HEK293T (cell line): Measurements from ENCODE around the gene LCE7A.

Experiments used
- ARNT ChIP-seq: fragments of 450-650 bp; IDR thresholded peaks from 2 replicates; pipeline ENCODE4 v1.6.1; 2017; ENCODE audit warnings: mild to moderate bottlenecking
- BHLHE40 ChIP-seq: fragments of 450-650 bp; IDR thresholded peaks from 2 replicates; pipeline ENCODE4 v1.6.1; 2016; ENCODE audit warnings: mild to moderate bottlenecking, moderate library complexity, borderline replicate concordance
- CTBP1 ChIP-seq: fragments of 450-650 bp; IDR thresholded peaks from 2 replicates; pipeline ENCODE4 v1.6.1; 2016; ENCODE audit warnings: borderline replicate concordance
- FOXK2 ChIP-seq: fragments of 450-650 bp; IDR thresholded peaks from 2 replicates; pipeline ENCODE4 v1.6.1; 2016; ENCODE audit warnings: mild to moderate bottlenecking
- FOXM1 ChIP-seq: fragments of 450-650 bp; IDR thresholded peaks from 2 replicates; pipeline ENCODE4 v1.6.1; 2017; ENCODE audit warnings: mild to moderate bottlenecking, borderline replicate concordance
- HDGF ChIP-seq: fragments of 450-650 bp; IDR thresholded peaks from 2 replicates; pipeline ENCODE4 v1.6.1; 2017; ENCODE audit warnings: antibody characterized with exemption, borderline replicate concordance
- L3MBTL2 ChIP-seq: fragments of 450-650 bp; conservative IDR thresholded peaks from 2 replicates; pipeline ENCODE4 v1.6.1; 2016; ENCODE audit warnings: mild to moderate bottlenecking
- LEF1 ChIP-seq: fragments of 450-650 bp; IDR thresholded peaks from 2 replicates; pipeline ENCODE4 v1.6.1; 2017; ENCODE audit warnings: mild to moderate bottlenecking, borderline replicate concordance
- SP1 ChIP-seq: fragments of 450-650 bp; IDR thresholded peaks from 2 replicates; pipeline ENCODE4 v1.6.1; 2017
- SUZ12 ChIP-seq: fragments of 450-650 bp; IDR thresholded peaks from 2 replicates; pipeline ENCODE4 v1.6.1; 2016; ENCODE audit warnings: mild to moderate bottlenecking
- TARDBP ChIP-seq: fragments of 450-650 bp; IDR thresholded peaks from 2 replicates; pipeline ENCODE4 v1.6.1; 2016
- ZNF384 ChIP-seq: fragments of 450-650 bp; IDR thresholded peaks from 2 replicates; pipeline ENCODE4 v1.6.1; 2016
- TF ChIP-seq, protein P1 (sequence below): fragments of 450-650 bp; IDR thresholded peaks from 2 replicates; pipeline ENCODE4 v1.6.1; 2016

DNA sequence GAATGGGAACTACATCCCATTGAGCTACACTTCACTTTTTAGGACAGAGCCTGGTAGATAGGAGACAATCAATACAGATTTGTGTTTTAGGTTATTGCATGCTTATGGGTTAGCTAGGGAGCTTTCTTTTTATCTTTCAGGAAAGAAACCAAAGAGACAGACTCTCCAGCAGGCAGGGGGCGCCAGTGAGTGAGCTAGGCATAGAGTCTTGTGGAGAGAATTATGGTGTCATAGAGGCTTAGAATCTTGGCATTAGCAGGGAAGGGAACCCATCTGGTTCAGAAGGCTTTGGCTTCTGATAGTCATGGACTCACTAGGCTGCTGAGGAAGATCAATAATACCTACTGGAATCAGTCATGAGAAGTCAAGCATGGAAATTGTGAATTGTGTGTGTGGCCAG lies 18.2 kb downstream of the LCE7A start, which contains the start of gene SMCP:
- TF ChIP-seq SUZ12: no peak
- no peak for TF ChIP-seq TARDBP
- TF ChIP-seq BHLHE40: no peak
- no peak for TF ChIP-seq SP1
- no peak for TF ChIP-seq FOXM1
- TF ChIP-seq FOXK2: no peak
- no peak for TF ChIP-seq ARNT
- TF ChIP-seq, protein P1, sequence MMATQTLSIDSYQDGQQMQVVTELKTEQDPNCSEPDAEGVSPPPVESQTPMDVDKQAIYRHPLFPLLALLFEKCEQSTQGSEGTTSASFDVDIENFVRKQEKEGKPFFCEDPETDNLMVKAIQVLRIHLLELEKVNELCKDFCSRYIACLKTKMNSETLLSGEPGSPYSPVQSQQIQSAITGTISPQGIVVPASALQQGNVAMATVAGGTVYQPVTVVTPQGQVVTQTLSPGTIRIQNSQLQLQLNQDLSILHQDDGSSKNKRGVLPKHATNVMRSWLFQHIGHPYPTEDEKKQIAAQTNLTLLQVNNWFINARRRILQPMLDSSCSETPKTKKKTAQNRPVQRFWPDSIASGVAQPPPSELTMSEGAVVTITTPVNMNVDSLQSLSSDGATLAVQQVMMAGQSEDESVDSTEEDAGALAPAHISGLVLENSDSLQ: no peak
- TF ChIP-seq ZNF384: no peak
- TF ChIP-seq HDGF: no peak
- TF ChIP-seq L3MBTL2: no peak
- TF ChIP-seq CTBP1: no peak
- no peak for TF ChIP-seq LEF1
